Chondrocyte (in vitro differentiated cells): ENCODE data around the gene BBS12. TPM values are rescaled to one million over a fixed set of nuclear protein-coding genes. Genes with fewer than 3 reads are reported as not detected.

Experiments used
- DNase-seq: peaks from one replicate; pipeline ENCODE4 v3.0.0; 2021; ENCODE audit warnings: mixed read lengths, low spot score
- H3K27ac Mint-ChIP-seq: one replicate; pipeline ENCODE4 v1.8.0; 2021; ENCODE audit warnings: mild to moderate bottlenecking, moderate library complexity, mixed read lengths; ENCODE audit not compliant: unreplicated experiment
- H3K27me3 Mint-ChIP-seq: 2 replicates; pipeline ENCODE4 v1.8.0; 2021; ENCODE audit warnings: low read depth, mixed read lengths
- H3K36me3 Mint-ChIP-seq: 2 replicates; pipeline ENCODE4 v1.8.0; 2021; ENCODE audit warnings: low read depth, mixed read lengths
- H3K4me1 Mint-ChIP-seq: 2 replicates; pipeline ENCODE4 v1.8.0; 2021; ENCODE audit warnings: low read depth, mild to moderate bottlenecking, mixed read lengths
- H3K4me3 Mint-ChIP-seq: one replicate; pipeline ENCODE4 v1.8.0; 2021; ENCODE audit warnings: mild to moderate bottlenecking, moderate library complexity, mixed read lengths; ENCODE audit not compliant: unreplicated experiment
- H3K9me3 Mint-ChIP-seq: 2 replicates; pipeline ENCODE4 v1.8.0; 2021; ENCODE audit warnings: low read depth, mixed read lengths
- total RNA-seq: library from RNA; stranded (reverse); gene quantifications from 3 replicates; pipeline ENCODE4 v1.2.1, GENCODE V29; 2021
- TF ChIP-seq, protein P1 (sequence below): fragments of 200-600 bp; sonication (generic); IDR thresholded peaks from 2 replicates; pipeline ENCODE4 v1.5.0; 2021; ENCODE audit warnings: antibody characterized with exemption, mild to moderate bottlenecking, moderate library complexity

The BBS12 gene
- total RNA-seq, 1 donor from 2014 or later = 3.3 TPM

DNA sequence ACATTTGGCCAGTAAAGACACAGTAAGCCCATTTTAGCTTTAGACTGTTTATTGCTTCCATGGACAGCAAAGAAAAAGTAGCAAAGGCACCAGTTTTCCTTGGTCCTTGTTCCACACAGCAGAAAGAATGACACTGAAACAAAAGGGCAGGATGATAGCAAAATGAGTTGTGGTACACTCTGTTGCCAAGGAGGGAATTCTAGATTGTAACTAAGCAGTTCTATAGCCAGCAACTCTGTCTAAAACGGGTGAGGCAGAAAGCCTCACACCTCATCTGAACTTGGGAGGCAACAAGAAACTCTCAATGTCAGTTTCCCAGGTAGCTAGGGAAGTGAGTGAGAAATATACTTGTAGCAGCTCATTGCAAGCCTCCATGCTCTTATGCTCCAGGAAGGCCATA is 39.2 kb downstream of the BBS12 start:
- TF ChIP-seq, protein P1, sequence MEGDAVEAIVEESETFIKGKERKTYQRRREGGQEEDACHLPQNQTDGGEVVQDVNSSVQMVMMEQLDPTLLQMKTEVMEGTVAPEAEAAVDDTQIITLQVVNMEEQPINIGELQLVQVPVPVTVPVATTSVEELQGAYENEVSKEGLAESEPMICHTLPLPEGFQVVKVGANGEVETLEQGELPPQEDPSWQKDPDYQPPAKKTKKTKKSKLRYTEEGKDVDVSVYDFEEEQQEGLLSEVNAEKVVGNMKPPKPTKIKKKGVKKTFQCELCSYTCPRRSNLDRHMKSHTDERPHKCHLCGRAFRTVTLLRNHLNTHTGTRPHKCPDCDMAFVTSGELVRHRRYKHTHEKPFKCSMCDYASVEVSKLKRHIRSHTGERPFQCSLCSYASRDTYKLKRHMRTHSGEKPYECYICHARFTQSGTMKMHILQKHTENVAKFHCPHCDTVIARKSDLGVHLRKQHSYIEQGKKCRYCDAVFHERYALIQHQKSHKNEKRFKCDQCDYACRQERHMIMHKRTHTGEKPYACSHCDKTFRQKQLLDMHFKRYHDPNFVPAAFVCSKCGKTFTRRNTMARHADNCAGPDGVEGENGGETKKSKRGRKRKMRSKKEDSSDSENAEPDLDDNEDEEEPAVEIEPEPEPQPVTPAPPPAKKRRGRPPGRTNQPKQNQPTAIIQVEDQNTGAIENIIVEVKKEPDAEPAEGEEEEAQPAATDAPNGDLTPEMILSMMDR = no peak
- Mint-ChIP-seq H3K36me3 (no peaks in the 10 kb centered on the region), H3K27me3 (no peaks in the 10 kb centered on the region), H3K27ac (no peak overlapping the region), H3K9me3 (no peaks in the 10 kb centered on the region), H3K4me1 (peaks cover 10% of the 10 kb centered on the region), H3K4me3 (no peak overlapping the region)
- no peak for DNase-seq

DNA sequence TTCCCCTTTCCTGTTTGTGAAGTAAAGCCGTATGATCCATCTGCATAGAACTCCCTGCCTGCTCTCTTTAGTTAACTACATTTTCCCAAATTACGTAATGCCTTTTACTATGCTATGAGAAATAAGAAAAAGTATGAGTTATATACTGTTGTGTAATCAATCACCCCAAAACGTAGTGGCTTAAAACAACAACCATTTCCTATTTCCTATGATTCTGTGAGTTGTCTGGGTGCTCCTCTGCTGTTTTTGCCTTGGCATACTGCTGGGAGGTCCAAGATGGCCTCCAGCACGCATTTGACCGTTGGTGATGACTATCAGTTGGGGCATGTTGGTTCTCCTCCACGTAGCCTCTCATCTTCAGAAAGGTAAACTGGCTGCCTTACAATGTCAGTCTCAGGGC is 39.8 kb downstream of the BBS12 start:
- Mint-ChIP-seq H3K9me3 (no peaks in the 10 kb centered on the region), H3K4me1 (peaks cover 14% of the 10 kb centered on the region), H3K4me3 (no peak overlapping the region), H3K36me3 (no peaks in the 10 kb centered on the region), H3K27me3 (no peaks in the 10 kb centered on the region), H3K27ac (no peak overlapping the region)
- TF ChIP-seq, protein P1 = no peak
- DNase-seq = no peak

GRCh38 chr4:122772986-122773385 is 40.5 kb downstream of the BBS12 start:
- peaks cover 20% of the 10 kb centered on the region for H3K4me1 Mint-ChIP-seq
- no peak overlapping the region for H3K4me3 Mint-ChIP-seq
- no peaks in the 10 kb centered on the region for H3K27me3 Mint-ChIP-seq
- TF ChIP-seq, protein P1 = no peak
- H3K36me3 Mint-ChIP-seq = no peaks in the 10 kb centered on the region
- no peak for DNase-seq
- H3K27ac Mint-ChIP-seq = no peak overlapping the region
- H3K9me3 Mint-ChIP-seq = no peaks in the 10 kb centered on the region

DNA sequence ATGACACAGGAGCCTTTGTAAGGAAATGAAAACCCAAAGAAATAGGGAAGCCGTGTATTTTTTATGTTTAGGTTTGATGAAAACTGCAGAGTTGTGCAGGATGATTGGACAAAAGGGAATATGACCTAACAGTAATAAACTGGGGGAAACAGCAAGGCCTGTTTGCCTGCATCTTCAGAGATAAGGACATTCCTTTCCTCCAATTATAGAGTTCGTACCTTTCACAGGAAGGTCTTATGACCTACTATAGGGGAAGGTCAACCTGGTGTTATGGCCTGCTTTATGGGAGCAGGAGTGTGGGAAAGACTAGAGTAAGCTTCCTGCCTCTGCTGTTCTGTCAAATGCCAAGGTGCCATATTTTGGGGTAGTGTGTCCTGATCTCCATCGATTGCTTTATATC is 42.5 kb downstream of the BBS12 start:
- peaks cover 28% of the 10 kb centered on the region for H3K4me1 Mint-ChIP-seq
- H3K27me3 Mint-ChIP-seq = no peaks in the 10 kb centered on the region
- H3K27ac Mint-ChIP-seq = no peak overlapping the region
- TF ChIP-seq, protein P1 = no peak
- H3K9me3 Mint-ChIP-seq = peaks cover under 1% of the 10 kb centered on the region
- no peak overlapping the region for H3K4me3 Mint-ChIP-seq
- no peaks in the 10 kb centered on the region for H3K36me3 Mint-ChIP-seq
- DNase-seq = no peak

DNA sequence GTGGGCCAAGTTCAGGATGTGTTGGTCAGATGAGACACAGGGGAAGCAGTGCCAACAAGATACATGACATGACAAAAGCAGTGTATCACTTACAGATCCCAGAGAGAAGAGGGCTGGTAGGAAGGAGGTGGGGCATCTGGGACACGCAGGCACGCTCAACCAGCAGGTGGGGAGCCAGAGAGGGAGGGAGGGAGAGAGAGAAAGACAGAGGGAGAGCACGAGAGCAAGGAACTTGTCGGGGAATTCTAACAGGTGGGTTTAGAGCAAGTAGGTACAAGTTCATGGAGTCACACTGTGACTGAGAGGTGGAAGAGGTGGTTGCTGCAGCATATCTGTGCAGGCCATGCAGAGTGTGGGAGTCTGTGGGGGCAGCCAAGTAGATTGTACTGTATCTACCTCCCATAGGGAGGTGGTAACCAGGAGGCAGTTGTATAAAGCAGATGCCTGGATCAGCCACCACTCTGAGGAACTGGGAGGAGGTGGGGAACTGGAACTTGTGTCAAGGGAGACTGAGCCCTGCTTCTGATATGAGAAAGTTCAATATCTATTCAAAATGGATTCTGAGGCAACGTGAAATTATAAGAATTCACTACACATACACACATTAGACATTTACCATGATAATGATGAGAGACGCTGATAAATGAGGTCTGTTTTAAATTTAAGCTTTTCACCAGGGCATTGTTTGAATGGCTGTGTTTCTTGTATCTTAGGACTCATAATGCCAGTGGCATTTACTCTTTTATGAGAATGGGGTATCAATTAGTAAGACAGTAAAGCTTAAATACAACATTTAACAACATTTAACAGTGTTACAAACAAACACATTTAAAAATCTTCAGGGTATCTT is 43.7 kb downstream of the BBS12 start:
- H3K4me3 Mint-ChIP-seq = no peak overlapping the region

More for the DNA sequence above, 43.7 kb downstream of the BBS12 start:
- peaks cover 3% of the 10 kb centered on the region for H3K9me3 Mint-ChIP-seq
- TF ChIP-seq, protein P1 = no peak
- H3K27ac Mint-ChIP-seq = peak overlapping the region; percentile 77
- no peaks in the 10 kb centered on the region for H3K27me3 Mint-ChIP-seq
- H3K4me1 Mint-ChIP-seq = peaks cover 28% of the 10 kb centered on the region
- no peak for DNase-seq
- H3K36me3 Mint-ChIP-seq = no peaks in the 10 kb centered on the region
